Tibial artery (tissue), 4 donors: ENCODE results near the gene ASAP2.

ENCODE experiments used
- DNase-seq, 2 donors: peaks; one replicate each; pipeline ENCODE4 v3.0.0-alpha.2; 2019
- H3K27ac ChIP-seq, 2 donors: fragments of 200-600 bp; sonication (generic) in 1 of 2; 1 replicate in 1 of 2; 2 replicates in 1 of 2; pipeline ENCODE4 v1.5.1; 2018 to 2019; ENCODE audit warnings: mild to moderate bottlenecking in 1 of 2
- H3K27me3 ChIP-seq, 2 donors: fragments of 200-600 bp; sonication (generic) in 1 of 2; one replicate each; pipeline versions ENCODE4 v1.5.1 to v1.6.0; 2016 to 2019
- H3K36me3 ChIP-seq, 3 donors: fragments of 200-600 bp; sonication (generic) in 2 of 3; one replicate each; pipeline ENCODE4 v1.5.1; 2016 to 2019; ENCODE audit warnings: mild to moderate bottlenecking in 2 of 3
- H3K4me1 ChIP-seq, 4 donors: fragments of 200-600 bp; sonication (generic) in 2 of 4; 1 replicate in 3 of 4; 2 replicates in 1 of 4; pipeline ENCODE4 v1.5.1; 2016 to 2019
- H3K4me3 ChIP-seq, 2 donors: fragments of 200-600 bp; sonication (generic) in 1 of 2; 1 replicate in 1 of 2; 2 replicates in 1 of 2; pipeline ENCODE4 v1.5.1; 2018 to 2019; ENCODE audit warnings: mild to moderate bottlenecking in 2 of 2
- H3K9me3 ChIP-seq, 3 donors: fragments of 200-600 bp; sonication (generic) in 1 of 3; one replicate each; pipeline ENCODE4 v1.5.1; 2016 to 2019
- CTCF ChIP-seq, 2 experiments: fragments of 200-600 bp in 1 of 2; fragments of 450-650 bp in 1 of 2; IDR thresholded peaks; one replicate each; pipeline ENCODE4 v1.5.1; 2017 to 2019; ENCODE audit warnings: antibody characterized with exemption in 2 of 2, mild to moderate bottlenecking in 1 of 2, moderate library complexity in 1 of 2
- intact Hi-C: fragments of 100-400 bp; cut with DNase I; formaldehyde crosslinking; loops from one replicate; pipeline ENCODE4 v1.15.0; 2023; ENCODE audit warnings: low total_unique reads

The ASAP2 gene

GRCh38 chr2:9451231-9451630 lies 244.6 kb downstream of the ASAP2 start:
- no peak for TF ChIP-seq CTCF (IDR thresholded peaks at IDR 0.05)
- no peak for DNase-seq
- Histone ChIP-seq H3K36me3 (peaks cover 28 to 82% (median 42%) of the 10 kb centered on the region in 3 donors), H3K9me3 (no peaks in the 10 kb centered on the region), H3K27ac (no peak overlapping the region), H3K4me1 (no peaks in the 10 kb centered on the region), H3K4me3 (no peak overlapping the region), H3K27me3 (no peaks in the 10 kb centered on the region)
- intact Hi-C loops: no loop called here
